HK-2 (cell line): ENCODE results near the gene ZKSCAN1.
A peak's percentile ranks its signal among the peaks of the same experiment; 100 is the strongest.
"Not testable (repeated sequence)": the region's sequence is repeated elsewhere in the genome, so short reads cannot be mapped to it uniquely, and the experiment has no call there.

Experiments
- DNase-seq: peaks from one replicate; pipeline ENCODE4 v3.0.0-alpha.2; 2018; ENCODE audit not compliant: unreplicated experiment

ZKSCAN1 gene

DNA sequence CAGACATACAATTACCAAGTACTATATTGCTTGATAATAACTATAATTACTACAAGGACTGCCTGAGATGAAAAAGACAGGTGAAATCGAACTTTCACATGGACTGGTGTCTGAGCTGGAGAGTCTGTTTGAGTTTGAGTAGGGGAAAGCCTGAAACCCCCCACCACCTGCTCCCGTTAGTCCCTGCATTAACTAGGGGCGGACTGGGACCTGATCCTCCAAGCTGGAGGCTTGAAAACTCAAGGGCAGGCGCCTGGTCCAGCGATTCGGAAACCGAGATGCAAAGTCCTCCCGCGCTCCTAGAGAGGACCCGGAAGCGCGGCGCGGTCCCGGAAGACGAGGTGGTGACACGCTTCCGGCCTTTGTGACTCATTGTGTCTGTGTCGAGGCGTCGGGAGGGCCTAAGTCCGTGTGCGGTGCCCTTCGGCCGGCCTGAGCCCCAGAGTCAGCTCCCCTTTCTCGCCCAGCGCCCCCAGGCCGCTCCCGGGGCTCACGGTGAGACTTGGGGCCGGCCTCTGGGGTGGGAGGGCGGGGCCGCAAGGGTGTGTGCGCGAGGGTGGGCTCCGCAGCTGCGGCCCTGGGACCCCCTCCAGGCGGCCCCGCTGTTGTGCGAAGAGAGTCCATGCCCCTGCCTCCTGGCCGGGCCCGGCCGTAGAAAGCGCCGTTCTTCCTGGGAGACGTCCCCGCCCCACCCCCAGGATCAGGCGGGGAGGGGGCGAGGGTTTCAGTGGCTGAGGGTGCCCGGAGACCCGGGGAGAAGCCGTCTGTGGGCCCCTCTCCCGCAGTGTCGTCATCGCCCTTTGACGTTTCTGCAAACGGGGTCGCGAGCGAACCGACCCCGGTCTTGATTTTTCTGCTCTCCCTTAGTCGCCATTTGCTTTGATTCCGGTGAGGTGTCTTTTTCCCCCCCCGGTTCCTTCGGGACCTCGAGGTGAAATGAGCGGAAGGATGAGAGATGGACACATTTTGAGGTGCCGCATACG, at the start of gene ZKSCAN1:
Gene ZKSCAN1, plus strand, starts transcription at position 365 of the 983 bp plus-strand sequence. CDS start 7,911 bp downstream, outside the sequence.
- peak; percentile 88 for DNase-seq

DNA sequence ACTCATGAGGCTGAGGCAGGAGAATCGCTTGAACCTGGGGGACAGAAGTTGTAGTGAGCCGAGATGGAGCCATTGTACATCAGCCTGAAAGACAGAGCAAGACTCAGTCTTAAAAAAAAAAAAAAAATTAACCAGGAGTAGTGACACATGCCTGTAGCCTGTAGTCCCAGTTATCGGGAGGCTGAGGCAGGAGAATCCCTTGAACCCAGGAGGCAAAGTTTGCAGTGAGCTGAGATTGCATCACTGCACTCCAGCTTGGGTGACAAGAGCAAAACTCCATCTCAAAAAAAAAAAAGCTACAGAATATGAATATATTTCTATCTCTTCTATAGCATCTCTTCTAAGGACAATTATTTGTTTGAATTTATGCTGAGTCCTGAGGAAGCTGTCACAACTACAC, 46.1 kb upstream of the ZKSCAN1 start:
- DNase-seq: no peak

DNA sequence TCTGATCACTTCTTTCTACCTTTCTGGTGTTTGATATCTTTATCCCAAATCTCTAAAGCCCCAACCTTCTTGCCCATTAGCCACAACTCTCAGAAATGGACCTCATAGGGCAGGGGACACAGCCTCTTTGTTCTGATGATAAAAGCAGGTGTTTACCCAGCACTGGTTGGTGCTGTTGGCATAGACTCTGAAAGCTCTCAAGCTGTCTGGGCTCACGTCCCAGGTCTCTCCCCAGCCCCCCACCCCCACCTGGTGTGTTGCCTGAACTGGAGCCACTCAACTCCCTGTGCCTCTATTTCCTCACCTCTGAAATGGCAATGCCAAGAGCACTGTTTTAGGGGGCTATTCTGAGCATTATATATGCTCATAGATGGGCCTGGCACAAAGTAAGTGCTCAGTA, 45.6 kb upstream of the ZKSCAN1 start:
- not testable (repeated sequence) for DNase-seq

DNA sequence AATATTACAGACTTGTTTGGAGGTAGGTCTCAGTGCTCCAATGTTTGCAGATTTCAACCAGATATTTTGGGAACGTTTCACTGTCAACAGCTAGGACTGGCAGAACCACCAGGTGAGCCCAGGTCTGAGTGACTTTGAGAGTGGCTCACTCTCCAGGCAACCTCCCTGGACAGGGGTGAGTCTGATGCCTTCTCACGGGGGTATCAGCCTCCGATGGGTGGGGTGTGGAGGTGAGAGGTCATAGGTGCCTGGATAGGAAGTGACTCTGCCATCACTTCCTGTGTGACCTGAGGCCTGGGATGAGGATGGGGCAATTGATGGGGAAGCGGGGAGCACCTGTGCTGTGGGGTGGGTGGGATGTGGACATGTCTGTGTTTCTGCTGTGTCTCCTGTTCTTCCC, 44.2 kb upstream of the ZKSCAN1 start:
- no peak for DNase-seq

DNA sequence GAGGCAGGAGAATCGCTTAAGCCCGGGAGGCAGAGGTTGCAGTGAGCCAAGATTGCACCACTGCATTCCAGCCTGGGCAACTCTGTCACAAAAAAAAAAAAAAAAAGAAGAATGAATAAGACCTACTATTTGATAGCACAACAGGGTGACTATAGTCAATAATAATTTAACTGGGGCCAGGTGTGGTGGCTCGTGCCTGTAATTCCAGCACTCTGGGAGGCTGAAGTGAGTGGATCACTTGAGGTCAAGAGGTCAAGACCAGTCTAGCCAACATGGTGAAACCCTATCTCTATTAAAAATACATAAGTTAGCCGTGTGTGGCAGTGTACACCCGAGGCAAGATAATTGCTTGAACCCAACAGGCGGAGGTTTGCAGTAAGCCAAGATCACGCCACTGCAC, 41.6 kb upstream of the ZKSCAN1 start:
- DNase-seq: not testable (repeated sequence)

DNA sequence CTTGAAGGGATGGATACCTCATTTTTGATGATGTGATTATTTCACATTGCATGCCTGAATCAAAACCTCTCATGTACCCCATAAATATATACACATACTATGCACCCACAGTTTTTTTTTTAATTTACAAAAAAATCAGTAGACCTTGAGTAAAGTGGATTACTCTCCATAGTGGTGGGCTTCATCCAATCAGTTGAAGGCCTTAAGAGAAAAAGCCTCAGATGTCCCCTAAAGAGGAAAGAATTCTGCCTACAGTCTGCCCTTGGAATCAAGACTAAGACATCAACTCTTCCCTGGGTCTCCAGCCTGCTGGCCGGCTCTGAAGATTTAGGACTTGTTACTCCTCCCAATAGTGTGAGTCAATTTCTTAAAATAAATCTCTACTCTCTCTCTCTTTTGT, 40.7 kb upstream of the ZKSCAN1 start:
- no peak for DNase-seq

DNA sequence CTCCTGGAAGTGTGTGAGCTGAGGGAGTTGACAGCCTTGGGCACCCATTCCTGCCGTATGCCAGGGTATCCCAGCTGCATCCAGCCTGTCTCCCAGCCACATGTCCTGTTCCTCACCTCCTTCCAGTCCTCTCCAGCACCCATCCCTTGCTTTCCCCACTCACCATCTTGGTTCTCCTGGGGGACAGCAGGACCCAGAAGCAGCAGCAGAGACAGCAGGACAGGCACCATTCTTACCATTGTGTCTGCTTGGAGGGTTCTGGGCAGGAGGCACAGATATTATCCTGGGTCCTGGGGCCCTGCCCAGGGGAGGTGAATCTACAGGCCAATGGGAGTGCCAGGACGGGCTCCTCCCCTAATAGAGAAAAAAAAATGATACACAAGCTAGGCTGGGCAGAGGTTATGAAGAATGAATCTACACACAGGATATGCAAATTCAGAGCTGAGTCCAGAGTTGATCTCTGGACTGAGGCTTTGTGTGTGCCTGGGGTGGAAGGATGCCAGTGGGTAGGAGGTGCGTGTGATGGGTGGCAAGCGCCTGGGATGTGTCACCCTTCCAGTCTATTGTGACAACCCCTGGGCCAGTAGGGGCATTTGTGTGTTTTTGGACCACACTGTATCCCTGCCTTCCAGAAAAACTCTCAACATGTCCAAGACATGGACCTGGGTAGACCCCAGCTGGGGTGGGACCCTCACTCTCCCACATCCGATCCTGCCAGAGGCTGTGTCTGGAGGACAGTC, 39.4 kb upstream of the ZKSCAN1 start, which contains the start of gene AZGP1:
Gene AZGP1, minus strand, starts transcription at position 250 of the 740 bp plus-strand sequence. Its CDS starts 11 bp downstream, at position 239.
- no peak for DNase-seq

DNA sequence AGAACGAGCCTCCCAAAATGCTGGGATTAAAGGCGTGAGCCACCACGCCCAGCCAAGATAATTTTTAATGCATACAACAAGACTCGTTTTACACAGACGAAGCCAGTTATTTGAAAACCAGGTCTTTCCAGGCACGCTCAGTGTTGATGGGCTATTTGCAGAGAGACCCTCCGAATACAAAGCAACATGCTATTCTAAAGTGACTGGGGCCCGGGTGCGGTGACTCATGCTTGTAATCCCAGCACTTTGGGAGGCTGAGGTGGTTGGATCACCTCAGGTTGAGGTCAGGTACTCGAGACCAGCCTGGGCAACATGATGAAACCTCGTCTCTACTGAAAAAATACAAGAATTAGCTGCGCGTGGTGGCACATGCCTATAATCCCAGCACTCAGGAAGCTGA, 38.8 kb upstream of the ZKSCAN1 start:
- no peak for DNase-seq

DNA sequence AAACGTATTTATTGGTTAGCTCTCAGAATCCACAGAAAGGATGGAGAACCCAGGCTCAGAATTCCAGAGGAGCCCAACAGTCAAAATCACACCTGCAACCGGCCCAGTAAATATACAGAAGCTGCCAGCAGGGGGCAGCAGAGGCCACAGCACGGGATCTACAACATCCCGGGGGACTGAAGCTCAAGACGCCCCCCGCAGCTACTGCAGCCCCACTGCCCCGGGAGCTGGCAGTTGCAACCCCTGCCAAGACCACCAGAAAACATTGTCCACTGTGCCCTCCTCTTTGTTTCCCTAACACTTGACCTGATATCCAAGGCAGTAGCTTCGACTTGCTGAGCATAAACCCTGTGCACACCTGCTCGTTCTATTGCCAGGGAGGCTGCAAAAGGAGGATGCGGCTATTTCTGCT, 35.6 kb upstream of the ZKSCAN1 start:
- DNase-seq: peak; percentile 15

DNA sequence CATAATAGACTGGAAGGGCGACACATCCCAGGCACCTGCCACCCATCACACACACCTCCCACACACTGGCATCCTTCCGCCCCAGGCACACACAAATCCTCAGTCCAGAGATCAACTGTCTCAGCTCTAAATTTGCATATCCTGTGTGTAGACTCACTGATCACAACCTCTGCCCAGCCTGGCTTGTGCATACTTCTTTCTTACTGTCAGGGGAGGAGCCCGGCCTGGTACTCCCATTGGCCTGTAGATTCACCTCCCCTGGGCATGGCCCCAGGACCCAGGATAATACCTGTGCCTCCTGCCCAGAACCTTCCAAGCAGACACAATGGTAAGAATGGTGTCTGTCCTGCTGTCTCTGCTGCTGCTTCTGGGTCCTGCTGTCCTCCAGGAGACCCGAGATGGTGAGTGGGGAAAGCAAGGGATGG, 34.9 kb upstream of the ZKSCAN1 start:
- not testable (repeated sequence) for DNase-seq

DNA sequence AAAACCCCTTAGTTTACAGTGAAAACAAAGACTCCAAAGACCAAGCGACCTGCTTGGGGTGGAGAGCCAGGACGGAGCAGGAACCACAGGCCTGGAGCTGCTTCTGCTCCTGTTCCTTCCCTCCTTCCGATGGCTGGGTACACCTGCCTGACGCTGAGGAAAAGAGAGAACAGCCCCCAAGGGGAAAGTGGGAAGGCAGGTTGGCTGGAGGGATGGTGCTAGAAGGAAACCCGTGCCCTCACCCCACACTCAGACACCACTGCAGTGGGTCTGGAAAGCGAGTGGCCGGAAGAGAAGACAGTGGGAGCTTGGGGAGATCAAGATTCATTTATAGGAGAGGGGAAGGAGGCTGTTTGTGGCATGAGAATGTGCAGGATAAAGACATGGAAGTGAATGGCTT, 34.3 kb upstream of the ZKSCAN1 start:
- DNase-seq: not testable (repeated sequence)

DNA sequence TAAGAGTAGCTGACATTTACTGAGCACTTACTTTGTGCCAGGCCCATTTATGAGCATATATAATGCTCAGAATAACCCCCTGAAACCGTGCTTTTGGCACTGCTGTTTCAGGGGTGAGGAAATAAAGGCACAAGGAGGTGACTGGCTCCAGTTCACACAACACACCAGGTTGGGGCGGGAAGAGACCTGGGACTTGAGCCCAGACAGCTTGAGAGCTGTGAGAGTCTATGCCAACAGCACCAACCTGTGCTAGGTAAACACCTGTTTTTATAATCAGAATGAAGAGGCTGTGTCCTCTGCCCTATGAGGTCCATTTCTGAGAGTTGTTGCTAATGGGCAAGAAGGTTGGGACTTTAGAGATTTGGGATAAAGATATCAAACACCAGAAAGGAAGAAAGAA, 30.8 kb upstream of the ZKSCAN1 start:
- DNase-seq: no peak

DNA sequence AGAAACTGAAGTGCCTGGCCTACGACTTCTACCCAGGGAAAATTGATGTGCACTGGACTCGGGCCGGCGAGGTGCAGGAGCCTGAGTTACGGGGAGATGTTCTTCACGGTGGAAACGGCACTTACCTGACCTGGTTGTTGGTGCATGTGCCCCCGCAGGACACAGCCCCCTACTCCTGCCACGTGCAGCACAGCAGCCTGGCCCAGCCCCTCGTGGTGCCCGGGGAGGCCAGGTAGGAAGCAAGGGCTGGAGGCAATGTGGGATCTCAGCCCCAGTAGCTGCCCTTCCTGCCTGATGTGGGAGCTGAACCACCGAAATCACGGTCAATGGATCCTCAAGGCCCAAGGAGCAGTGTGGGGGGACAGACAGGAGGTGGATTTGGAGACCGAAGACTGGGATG, 28.1 kb upstream of the ZKSCAN1 start:
- DNase-seq: not testable (repeated sequence)

DNA sequence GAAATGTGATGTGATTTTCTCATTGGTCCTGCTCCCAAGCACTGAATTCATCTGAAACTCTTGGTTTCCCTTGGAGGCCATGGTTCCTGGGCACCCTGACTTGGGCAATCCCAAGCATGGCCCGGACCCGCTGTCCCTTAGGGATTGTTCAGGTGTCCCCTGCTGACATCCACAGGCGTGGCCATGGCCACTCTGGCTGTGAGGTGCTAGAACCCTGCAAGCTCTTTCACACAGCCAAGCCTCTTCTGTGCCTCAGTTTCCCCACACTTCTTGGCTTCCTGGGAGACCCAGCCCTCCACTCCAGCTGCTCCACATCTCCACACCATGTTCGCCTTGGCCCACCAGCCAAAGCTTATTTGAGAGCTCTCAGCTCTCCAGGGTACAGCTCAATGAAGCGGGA, 27.6 kb upstream of the ZKSCAN1 start:
- no peak for DNase-seq

DNA sequence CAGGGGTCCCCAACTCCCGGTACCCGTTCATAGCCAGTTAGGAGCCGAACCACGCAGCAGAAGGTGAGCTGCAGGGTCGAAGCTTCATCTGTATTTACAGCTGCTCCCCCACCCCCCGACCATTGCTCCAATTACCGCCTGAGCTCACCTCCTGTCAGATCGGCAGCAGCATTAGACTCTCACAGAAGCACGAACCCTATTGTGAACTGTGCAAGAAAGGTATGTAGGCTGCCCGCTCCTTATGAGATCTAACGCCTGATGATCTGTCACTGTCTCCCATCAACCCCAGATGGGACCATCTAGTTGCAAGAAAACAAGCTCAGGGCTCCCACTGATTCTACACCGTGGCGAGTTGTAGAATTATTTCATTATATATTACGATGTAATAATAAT, 24.9 kb upstream of the ZKSCAN1 start:
- DNase-seq: no peak

DNA sequence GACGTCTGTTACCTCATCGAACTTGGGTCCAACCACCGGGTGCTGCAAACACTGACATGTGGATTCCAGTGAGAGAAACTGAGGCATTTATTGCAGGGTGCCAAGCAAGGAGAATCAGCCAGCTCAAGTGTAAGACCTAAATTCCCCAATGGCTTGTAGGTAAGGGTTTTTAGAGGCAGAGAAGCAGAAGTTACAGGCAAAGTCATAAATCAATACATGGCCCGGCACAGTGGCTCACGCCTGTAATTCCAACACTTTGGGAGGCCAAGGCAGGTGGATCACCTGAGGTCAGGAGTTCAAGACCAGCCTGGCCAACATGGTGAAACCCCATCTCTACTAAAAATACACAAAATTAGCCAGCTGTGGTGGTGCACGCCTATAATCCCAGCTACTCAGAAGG, 23.9 kb upstream of the ZKSCAN1 start:
- DNase-seq: not testable (repeated sequence)

DNA sequence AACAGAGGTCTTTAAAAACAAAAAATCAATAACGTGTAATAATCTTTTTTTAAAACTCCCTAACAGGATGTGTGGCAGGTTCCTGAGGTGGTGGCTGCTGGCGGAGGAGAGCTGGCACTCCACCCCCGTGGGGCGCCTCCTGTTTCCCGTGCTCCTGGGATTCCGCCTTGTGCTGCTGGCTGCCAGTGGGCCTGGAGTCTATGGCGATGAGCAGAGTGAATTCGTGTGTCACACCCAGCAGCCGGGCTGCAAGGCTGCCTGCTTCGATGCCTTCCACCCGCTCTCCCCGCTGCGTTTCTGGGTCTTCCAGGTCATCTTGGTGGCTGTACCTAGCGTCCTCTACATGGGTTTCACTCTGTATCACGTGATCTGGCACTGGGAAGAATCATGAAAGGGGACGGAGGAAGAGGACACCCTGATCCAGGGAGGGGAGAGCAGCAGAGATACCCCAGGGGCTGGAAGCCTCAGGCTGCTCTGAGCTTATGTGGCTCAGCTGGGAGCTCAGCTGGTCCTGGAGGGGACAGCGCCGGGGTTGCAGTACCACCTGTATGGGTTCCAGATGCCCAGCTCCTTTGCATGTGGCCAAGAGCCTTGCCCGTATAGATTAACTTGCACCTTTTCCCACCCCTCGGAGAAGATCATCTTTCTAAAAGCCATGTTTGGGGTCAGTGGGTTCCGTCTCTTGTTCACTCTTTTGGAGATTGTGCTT, 22.9 kb upstream of the ZKSCAN1 start:
- no peak for DNase-seq

DNA sequence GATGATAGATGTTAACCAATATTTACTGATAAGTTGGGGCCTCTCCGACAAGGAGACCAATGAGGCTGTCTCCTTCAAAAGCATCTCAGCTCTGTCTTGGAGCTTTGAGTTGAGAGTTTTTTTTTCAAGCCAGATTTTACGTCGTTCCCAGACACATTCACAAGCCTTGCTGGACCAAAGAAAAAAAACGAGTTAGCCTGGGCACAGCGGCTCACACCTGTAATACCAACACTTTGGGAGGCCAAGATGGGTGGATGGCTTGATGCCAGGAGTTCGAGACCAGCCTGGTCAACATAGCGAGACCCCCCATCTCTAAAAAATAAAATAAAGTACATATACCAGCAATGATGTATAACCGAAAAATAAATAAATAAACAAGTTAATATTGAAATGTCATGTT, 20.6 kb upstream of the ZKSCAN1 start:
- DNase-seq: no peak

DNA sequence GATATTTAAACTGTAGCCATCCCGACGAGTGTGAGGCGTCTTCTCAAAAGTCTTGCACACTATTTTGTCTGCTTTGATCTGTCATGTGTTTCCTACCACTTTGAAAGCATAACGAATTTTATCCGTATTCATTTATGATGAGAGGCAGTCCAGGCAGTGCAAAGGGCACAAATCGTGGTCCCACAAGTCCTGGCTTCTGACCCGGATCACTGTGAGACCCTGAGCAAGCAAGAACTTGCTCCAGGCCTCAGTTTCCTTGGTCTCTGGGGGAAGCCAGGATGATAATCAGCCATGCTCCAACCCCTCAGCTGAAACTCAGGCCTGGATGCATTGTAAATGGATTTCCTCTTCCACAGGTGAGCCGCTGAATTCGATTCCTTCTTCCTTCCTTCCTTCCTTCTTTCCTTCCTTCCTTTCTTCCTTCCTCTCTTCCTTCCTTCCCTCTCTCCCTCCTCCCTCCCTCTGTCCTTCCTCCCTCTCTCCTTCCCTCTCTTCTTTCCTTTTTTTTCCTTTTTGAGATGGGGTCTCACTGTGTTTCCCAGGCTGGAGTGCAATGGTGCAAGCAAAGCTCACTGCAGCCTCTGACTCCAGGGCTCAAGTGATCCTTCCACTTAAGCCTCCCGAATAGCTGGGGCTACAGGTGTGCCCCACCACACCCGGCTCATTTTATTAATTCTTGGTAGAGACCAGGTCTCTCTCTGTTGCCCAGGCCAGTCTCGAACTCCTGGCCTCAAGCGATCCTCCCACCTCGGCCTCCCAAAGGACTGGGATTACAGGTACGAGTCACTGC, 18.4 kb upstream of the ZKSCAN1 start:
- no peak for DNase-seq

DNA sequence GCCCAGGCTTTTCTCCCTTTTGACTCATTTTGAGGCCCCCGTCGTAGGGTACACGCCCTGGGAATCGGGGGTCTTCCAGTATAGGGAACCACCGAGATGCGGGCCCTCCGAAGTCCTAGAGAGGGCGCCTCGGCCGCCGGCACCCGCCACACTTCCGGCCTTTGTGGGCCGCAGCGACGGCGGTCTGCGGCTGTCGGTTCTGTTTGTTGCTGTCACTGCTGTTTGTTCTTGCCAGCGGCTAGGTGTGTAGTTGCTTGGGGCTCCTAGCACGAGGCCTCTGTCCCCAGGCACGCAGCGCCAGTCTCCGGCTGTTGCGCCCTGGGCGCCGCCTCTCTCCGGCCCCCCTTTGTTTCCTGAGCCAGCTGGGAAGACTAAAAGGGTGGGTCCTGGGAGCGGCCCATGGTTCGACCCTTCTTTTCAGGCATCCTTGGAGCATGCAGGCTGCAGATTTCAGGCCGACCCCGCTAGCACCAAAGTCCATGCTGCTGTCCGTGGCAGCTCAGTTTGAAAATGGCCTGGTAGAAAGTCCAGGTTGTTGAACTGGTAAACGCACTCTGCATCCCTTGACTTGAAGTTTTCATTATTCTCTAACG, 17.8 kb upstream of the ZKSCAN1 start:
- no peak for DNase-seq

DNA sequence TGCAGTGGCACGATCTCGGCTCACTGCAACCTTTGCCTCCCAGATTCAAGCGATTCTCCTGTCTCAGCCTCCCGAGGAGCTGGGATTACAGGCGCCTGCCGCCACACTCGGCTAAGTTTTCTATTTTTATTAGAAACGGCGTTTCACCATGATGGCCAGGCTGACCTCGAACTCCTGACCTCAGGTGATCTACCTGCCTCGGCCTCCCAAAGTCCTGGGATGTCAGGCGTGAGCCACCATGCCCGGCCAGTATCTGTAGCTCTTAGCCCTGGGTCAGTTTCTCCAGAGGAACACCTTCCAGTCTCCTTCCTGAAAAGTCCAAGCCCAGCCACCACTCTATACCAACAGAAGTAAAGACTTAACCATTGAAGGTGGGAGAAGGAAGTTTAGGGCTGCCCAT, 15.2 kb upstream of the ZKSCAN1 start:
- DNase-seq: no peak
